Transverse colon (tissue), 4 donors: ENCODE data around the gene TRAPPC14. TPM values are rescaled to one million over a fixed set of nuclear protein-coding genes. Genes with fewer than 3 reads are reported as not detected.
"Not testable (repeated sequence)": the region's sequence is repeated elsewhere in the genome, so short reads cannot be mapped to it uniquely, and the experiment has no call there.

Source experiments
- DNase-seq: peaks from one replicate; pipeline ENCODE4 v3.0.0-alpha.2; 2019
- H3K27ac ChIP-seq, 4 donors: fragments of 200-600 bp; sonication (generic); 2 replicates each; pipeline ENCODE4 v1.5.1; 2016 to 2018; ENCODE audit warnings: inconsistent platforms in 4 of 4
- H3K27me3 ChIP-seq: fragments of 200-600 bp; sonication (generic); 2 replicates; pipeline ENCODE4 v1.5.1; 2017; ENCODE audit warnings: inconsistent platforms
- H3K36me3 ChIP-seq, 4 donors: fragments of 200-600 bp; sonication (generic); 2 replicates each; pipeline ENCODE4 v1.5.1; 2017 to 2019; ENCODE audit warnings: inconsistent platforms in 4 of 4
- H3K4me1 ChIP-seq, 4 donors: fragments of 200-600 bp; sonication (generic); 2 replicates each; pipeline ENCODE4 v1.5.1; 2017 to 2020; ENCODE audit warnings: inconsistent platforms in 4 of 4
- H3K4me3 ChIP-seq, 4 donors: fragments of 200-600 bp; sonication (generic); 1 replicate in 1 of 4; 2 replicates in 3 of 4; pipeline versions ENCODE4 v1.5.1 to v1.6.1; 2017 to 2019; ENCODE audit warnings: inconsistent platforms in 4 of 4
- H3K9me3 ChIP-seq, 2 donors: fragments of 200-600 bp; sonication (generic); 2 replicates each; pipeline ENCODE4 v1.5.1; 2017 to 2019; ENCODE audit warnings: inconsistent platforms in 2 of 2
- CTCF ChIP-seq, 5 experiments: fragments of 200-600 bp in 3 of 5; fragments of 450-650 bp in 2 of 5; sonication (generic) in 3 of 5; IDR thresholded peaks; 1 replicate in 2 of 5; 2 replicates in 3 of 5; pipeline ENCODE4 v1.5.1; 2016 to 2017; ENCODE audit warnings: antibody characterized with exemption in 5 of 5, inconsistent platforms in 3 of 5, mild to moderate bottlenecking in 2 of 5, moderate library complexity in 1 of 5
- EP300 ChIP-seq: sonication (generic); formaldehyde crosslinking; IDR thresholded peaks from one replicate; pipeline ENCODE4 v1.6.1; 2017; ENCODE audit warnings: antibody characterized with exemption, low read depth
- POLR2A ChIP-seq: fragments of 450-650 bp; IDR thresholded peaks from one replicate; pipeline ENCODE4 v1.6.1; 2016; ENCODE audit warnings: antibody characterized with exemption, mild to moderate bottlenecking, moderate library complexity
- POLR2AphosphoS5 ChIP-seq, 3 donors: sonication (generic); formaldehyde crosslinking; IDR thresholded peaks; one replicate each; pipeline ENCODE4 v1.6.1; 2016; ENCODE audit warnings: antibody characterized with exemption in 3 of 3
- WGBS, 2 donors: methylation state at CpG; one replicate each; pipeline ENCODE4 v1.1.5; 2018; ENCODE audit warnings: low coverage in 1 of 2; 5-methylcytosine and 5-hydroxymethylcytosine counted together
- in situ Hi-C, 4 donors: fragments of 200-750 bp; cut with MboI; loops; one replicate each; pipeline versions ENCODE4 v1.15.0 to v1.15.1; 2017; ENCODE audit warnings: low sequenced_read_pairs in 3 of 4, low pct_ligation_motif_present in 1 of 4, low pct_unique_long_range_greater_than_20kb in 1 of 4
- intact Hi-C: fragments of 100-400 bp; cut with DNase I; formaldehyde crosslinking; loops from one replicate; pipeline ENCODE4 v1.15.1; 2023; ENCODE audit warnings: low total_unique reads
- total RNA-seq, 4 donors: library from RNA; depleted of rRNA; stranded (reverse); fragments of >200 nt; gene quantifications; one replicate each; pipeline ENCODE4 v1.1.0, GENCODE V29; 2016

Gene TRAPPC14
- total RNA-seq, 4 donors from 2014 or later: 43.5 to 111 (median 51.2) TPM

GRCh38 chr7:100189061-100189460, 30.5 kb upstream of the TRAPPC14 start:
- no peak for DNase-seq
- TF ChIP-seq POLR2A (no peak), CTCF (IDR thresholded peaks at IDR 0.05) (no peak), EP300 (no peak), POLR2AphosphoS5 (IDR thresholded peaks at IDR 0.05) (no peak)
- in situ Hi-C loops (no loop called here), intact Hi-C loops (no loop called here)
- 51 to 83% methylated on average over 2 to 3 of the region's 3 CpGs for WGBS, 2 donors
- H3K27me3 ChIP-seq: no peaks in the 10 kb centered on the region
- H3K4me1 ChIP-seq: peaks cover 0 to 8% (median 2%) of the 10 kb centered on the region in 4 donors
- H3K27ac ChIP-seq: no peak overlapping the region
- no peaks in the 10 kb centered on the region for H3K36me3 ChIP-seq
- H3K4me3 ChIP-seq: no peak overlapping the region
- no peaks in the 10 kb centered on the region for H3K9me3 ChIP-seq

- intact Hi-C loops (no loop called here), in situ Hi-C loops (no loop called here)
- no peaks in the 10 kb centered on the region for H3K36me3 ChIP-seq
- H3K4me3 ChIP-seq: no peak overlapping the region
- WGBS, 2 donors: 53 to 83% methylated on average over 1 to 2 of the region's 2 CpGs
- H3K27me3 ChIP-seq: no peaks in the 10 kb centered on the region
- no peaks in the 10 kb centered on the region for H3K9me3 ChIP-seq
- no peak overlapping the region for H3K27ac ChIP-seq
- no peak for DNase-seq
- H3K4me1 ChIP-seq: peaks cover 0 to 3% (median 0%) of the 10 kb centered on the region in 4 donors
- TF ChIP-seq EP300 (no peak), CTCF (IDR thresholded peaks at IDR 0.05) (no peak), POLR2A (no peak)
Observed at GRCh38 chr7:100185726-100186125, 27.2 kb upstream of the TRAPPC14 start.

GRCh38 chr7:100183090-100183489, 24.6 kb upstream of the TRAPPC14 start:
- 75% methylated on average over 6 of the region's 6 CpGs; no CpG with 5 or more reads in 1 of the 2 donors for WGBS, 2 donors
- H3K4me3 ChIP-seq, H3K27me3 ChIP-seq, intact Hi-C loops, H3K27ac ChIP-seq, H3K4me1 ChIP-seq, H3K36me3 ChIP-seq, in situ Hi-C loops, H3K9me3 ChIP-seq, DNase-seq: not testable (repeated sequence)

GRCh38 chr7:100182616-100183015, 24.1 kb upstream of the TRAPPC14 start:
- H3K9me3 ChIP-seq, H3K4me1 ChIP-seq, in situ Hi-C loops, H3K27me3 ChIP-seq, H3K4me3 ChIP-seq, DNase-seq, intact Hi-C loops, H3K36me3 ChIP-seq, H3K27ac ChIP-seq: not testable (repeated sequence)
- WGBS, 2 donors: 20 to 84% methylated on average over 1 to 6 of the region's 6 CpGs

GRCh38 chr7:100180084-100180483, 21.6 kb upstream of the TRAPPC14 start:
- in situ Hi-C loops, H3K27ac ChIP-seq, intact Hi-C loops, H3K36me3 ChIP-seq, H3K9me3 ChIP-seq, DNase-seq, H3K27me3 ChIP-seq, H3K4me3 ChIP-seq: not testable (repeated sequence)
- peaks cover 8 to 15% (median 14%) of the 10 kb centered on the region in 4 donors for H3K4me1 ChIP-seq
- 99 to 100% methylated on average over 1 to 3 of the region's 3 CpGs for WGBS, 2 donors
